ENCODE measurements around the gene SPATA45. TPM values are rescaled to one million over a fixed set of nuclear protein-coding genes. Genes with fewer than 3 reads are reported as not detected.
"Not testable (repeated sequence)": the region's sequence is repeated elsewhere in the genome, so short reads cannot be mapped to it uniquely, and the experiment has no call there.

SPATA45 gene
- total RNA-seq, 3 donors from 2014 or later (not counting 1 experiment from before 2014, with no cell fraction given): 0.80 TPM; not detected in 2

DNA sequence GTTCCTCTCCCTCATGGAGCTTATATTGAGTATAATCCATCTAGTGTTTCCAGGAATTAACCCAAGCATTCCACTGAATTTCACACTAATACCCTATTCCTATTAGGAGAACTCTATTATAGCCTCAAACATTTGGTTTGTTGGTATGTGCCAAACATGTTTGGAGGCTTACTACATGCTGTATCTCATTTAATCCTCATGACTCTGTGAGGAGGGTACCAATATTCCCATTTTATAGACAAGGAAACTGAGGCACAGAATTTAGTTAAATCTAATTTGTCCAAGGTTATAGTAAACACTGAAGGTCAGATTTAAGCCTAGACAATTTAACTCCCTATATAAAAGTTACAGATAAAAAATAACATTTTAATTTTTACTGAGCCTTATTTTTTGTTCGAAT, 19.7 kb upstream of the SPATA45 start:
- no peak for ATAC-seq
- H3K27me3 ChIP-seq (ENCODE audit: control insufficient read depth, insufficient read depth, low read length): no peaks in the 10 kb centered on the region
- H3K36me3 ChIP-seq (ENCODE audit: control insufficient read depth, insufficient read depth, low read length): peaks cover 9% of the 10 kb centered on the region
- H3K4me3 Mint-ChIP-seq: no peak overlapping the region
- no peaks in the 10 kb centered on the region for H3K36me3 Mint-ChIP-seq
- no peaks in the 10 kb centered on the region for H3K9me3 Mint-ChIP-seq
- peaks cover 12 to 13% of the 10 kb centered on the region in 2 donors for H3K4me1 Mint-ChIP-seq
- no peaks in the 10 kb centered on the region for H3K4me1 ChIP-seq (ENCODE audit: control insufficient read depth, insufficient read depth, low read length)
- no peak overlapping the region for H3K4me3 ChIP-seq (ENCODE audit: low read length)
- H3K27ac Mint-ChIP-seq: no peak overlapping the region
- no peak overlapping the region for H3K27ac ChIP-seq (ENCODE audit: low read length)
- intact Hi-C loops (cut with micrococcal nuclease): no loop called here
- H3K27me3 Mint-ChIP-seq (ENCODE audit: low read depth in 2 of 2): no peaks in the 10 kb centered on the region
- TF ChIP-seq, protein P1, sequence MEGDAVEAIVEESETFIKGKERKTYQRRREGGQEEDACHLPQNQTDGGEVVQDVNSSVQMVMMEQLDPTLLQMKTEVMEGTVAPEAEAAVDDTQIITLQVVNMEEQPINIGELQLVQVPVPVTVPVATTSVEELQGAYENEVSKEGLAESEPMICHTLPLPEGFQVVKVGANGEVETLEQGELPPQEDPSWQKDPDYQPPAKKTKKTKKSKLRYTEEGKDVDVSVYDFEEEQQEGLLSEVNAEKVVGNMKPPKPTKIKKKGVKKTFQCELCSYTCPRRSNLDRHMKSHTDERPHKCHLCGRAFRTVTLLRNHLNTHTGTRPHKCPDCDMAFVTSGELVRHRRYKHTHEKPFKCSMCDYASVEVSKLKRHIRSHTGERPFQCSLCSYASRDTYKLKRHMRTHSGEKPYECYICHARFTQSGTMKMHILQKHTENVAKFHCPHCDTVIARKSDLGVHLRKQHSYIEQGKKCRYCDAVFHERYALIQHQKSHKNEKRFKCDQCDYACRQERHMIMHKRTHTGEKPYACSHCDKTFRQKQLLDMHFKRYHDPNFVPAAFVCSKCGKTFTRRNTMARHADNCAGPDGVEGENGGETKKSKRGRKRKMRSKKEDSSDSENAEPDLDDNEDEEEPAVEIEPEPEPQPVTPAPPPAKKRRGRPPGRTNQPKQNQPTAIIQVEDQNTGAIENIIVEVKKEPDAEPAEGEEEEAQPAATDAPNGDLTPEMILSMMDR (IDR thresholded peaks at IDR 0.05): no peak
- WGBS (ENCODE audit: insufficient coverage): no CpG with 5 or more reads among the region's 1 CpG
- no peaks in the 10 kb centered on the region for H3K9me3 ChIP-seq (ENCODE audit: control insufficient read depth, insufficient read depth, low read length)
- no peak for DNase-seq

DNA sequence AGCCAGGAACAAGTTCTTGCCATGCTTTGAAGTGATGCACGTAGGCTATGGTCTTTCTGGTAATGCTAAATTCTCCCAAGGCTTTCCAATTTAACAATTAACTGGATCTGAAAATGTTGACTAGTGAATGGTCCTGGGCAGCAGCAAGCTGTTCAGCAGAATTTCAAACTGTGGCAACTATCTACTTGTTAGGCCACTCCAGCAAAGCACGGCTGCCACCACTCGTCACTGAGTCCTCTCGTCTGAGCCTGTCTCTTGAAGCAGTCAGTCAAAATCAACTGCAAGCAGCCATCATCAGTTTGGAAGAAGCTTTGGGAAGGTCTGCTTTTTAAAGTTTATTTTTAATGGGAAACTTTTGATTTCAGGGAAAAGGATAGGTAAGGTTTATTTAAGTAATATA, 16.8 kb upstream of the SPATA45 start:
- H3K9me3 Mint-ChIP-seq: no peaks in the 10 kb centered on the region
- H3K36me3 ChIP-seq (ENCODE audit: control insufficient read depth, insufficient read depth, low read length): peaks cover 5% of the 10 kb centered on the region
- H3K27ac ChIP-seq (ENCODE audit: low read length): no peak overlapping the region
- H3K4me1 ChIP-seq (ENCODE audit: control insufficient read depth, insufficient read depth, low read length): peaks cover 10% of the 10 kb centered on the region
- H3K4me1 Mint-ChIP-seq: peaks cover 13 to 15% of the 10 kb centered on the region in 2 donors
- ATAC-seq (no peak), DNase-seq (no peak)
- TF ChIP-seq, protein P1 (IDR thresholded peaks at IDR 0.05): no peak
- no peaks in the 10 kb centered on the region for H3K27me3 ChIP-seq (ENCODE audit: control insufficient read depth, insufficient read depth, low read length)
- H3K4me3 Mint-ChIP-seq: no peak overlapping the region
- H3K27ac Mint-ChIP-seq: no peak overlapping the region
- H3K9me3 ChIP-seq (ENCODE audit: control insufficient read depth, insufficient read depth, low read length): no peaks in the 10 kb centered on the region
- H3K27me3 Mint-ChIP-seq (ENCODE audit: low read depth in 2 of 2): no peaks in the 10 kb centered on the region
- 97% methylated on average over 4 of the region's 4 CpGs for WGBS (ENCODE audit: insufficient coverage)
- no peaks in the 10 kb centered on the region for H3K36me3 Mint-ChIP-seq
- no peak overlapping the region for H3K4me3 ChIP-seq (ENCODE audit: low read length)
- intact Hi-C loops (cut with micrococcal nuclease): no loop called here

DNA sequence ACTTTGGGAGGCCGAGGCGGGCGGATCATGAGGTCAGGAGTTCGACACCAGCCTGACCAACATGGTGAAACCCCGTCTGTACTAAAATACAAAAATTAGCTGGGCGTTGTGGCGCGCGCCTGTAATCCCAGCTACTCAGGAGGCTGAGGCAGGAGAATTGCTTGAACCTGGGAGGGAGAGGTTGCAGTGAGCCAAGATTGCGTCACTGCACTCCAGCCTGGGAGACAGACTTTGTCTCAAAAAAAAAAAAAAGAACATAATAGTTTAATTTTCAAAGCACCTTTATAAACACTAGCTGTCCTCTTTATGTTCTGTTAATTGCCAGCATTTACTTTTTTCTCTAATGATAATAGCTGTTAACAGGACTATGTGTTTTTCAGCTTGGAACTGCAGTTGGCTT, 15.9 kb upstream of the SPATA45 start:
- H3K27ac Mint-ChIP-seq; H3K4me3 Mint-ChIP-seq; H3K4me3 ChIP-seq (ENCODE audit: low read length); H3K27me3 Mint-ChIP-seq (ENCODE audit: low read depth in 2 of 2); H3K9me3 Mint-ChIP-seq; intact Hi-C loops (cut with micrococcal nuclease); DNase-seq; H3K36me3 ChIP-seq (ENCODE audit: control insufficient read depth, insufficient read depth, low read length); H3K27ac ChIP-seq (ENCODE audit: low read length); H3K36me3 Mint-ChIP-seq; ATAC-seq; H3K9me3 ChIP-seq (ENCODE audit: control insufficient read depth, insufficient read depth, low read length); H3K27me3 ChIP-seq (ENCODE audit: control insufficient read depth, insufficient read depth, low read length): not testable (repeated sequence)
- peaks cover 17% of the 10 kb centered on the region for H3K4me1 ChIP-seq (ENCODE audit: control insufficient read depth, insufficient read depth, low read length)
- WGBS (ENCODE audit: insufficient coverage): 85% methylated on average over 9 of the region's 10 CpGs
- H3K4me1 Mint-ChIP-seq: peaks cover 13 to 21% of the 10 kb centered on the region in 2 donors

DNA sequence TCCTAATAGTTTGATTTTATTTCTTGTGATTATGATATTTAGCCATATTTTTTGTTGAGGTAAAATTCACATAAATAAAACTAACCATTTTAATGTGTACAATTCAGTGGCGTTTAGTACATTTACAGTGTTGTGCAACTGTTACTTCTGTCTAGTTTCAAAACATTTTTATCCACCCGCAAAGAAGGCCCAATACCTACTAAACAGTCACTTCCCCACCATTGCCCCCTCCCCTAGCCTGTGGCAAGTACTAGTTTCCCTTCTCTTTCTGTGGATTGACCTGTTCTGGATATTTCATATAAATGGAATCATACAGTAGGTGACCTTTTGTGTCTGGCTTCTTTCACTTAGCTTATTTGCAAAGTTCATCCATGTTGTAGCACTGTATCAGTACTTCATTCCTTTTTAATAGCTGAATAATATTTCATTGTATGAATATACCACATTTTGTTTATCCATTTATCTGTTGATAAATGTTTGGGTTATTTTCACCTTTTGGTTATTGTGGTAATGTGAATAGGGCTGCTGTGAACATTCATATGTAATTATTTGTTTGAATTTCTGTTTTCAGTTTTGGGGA, 14.8 kb upstream of the SPATA45 start:
- H3K4me1 Mint-ChIP-seq: peaks cover 19 to 29% of the 10 kb centered on the region in 2 donors
- TF ChIP-seq, protein P1 (IDR thresholded peaks at IDR 0.05): no peak
- no peak for DNase-seq
- H3K27me3 Mint-ChIP-seq (ENCODE audit: low read depth in 2 of 2): no peaks in the 10 kb centered on the region
- no peaks in the 10 kb centered on the region for H3K9me3 Mint-ChIP-seq
- H3K4me1 ChIP-seq (ENCODE audit: control insufficient read depth, insufficient read depth, low read length): peaks cover 20% of the 10 kb centered on the region
- no peaks in the 10 kb centered on the region for H3K9me3 ChIP-seq (ENCODE audit: control insufficient read depth, insufficient read depth, low read length)
- WGBS (ENCODE audit: insufficient coverage): 92% methylated on average over 2 of the region's 2 CpGs
- no peak overlapping the region for H3K27ac Mint-ChIP-seq
- peaks cover 5% of the 10 kb centered on the region for H3K36me3 ChIP-seq (ENCODE audit: control insufficient read depth, insufficient read depth, low read length)
- intact Hi-C loops (cut with micrococcal nuclease): no loop called here
- ATAC-seq: no peak
- H3K36me3 Mint-ChIP-seq: no peaks in the 10 kb centered on the region
- H3K27ac ChIP-seq (ENCODE audit: low read length): no peak overlapping the region
- H3K27me3 ChIP-seq (ENCODE audit: control insufficient read depth, insufficient read depth, low read length): no peaks in the 10 kb centered on the region
- no peak overlapping the region for H3K4me3 ChIP-seq (ENCODE audit: low read length)
- H3K4me3 Mint-ChIP-seq: no peak overlapping the region
